Measurements from ENCODE around the gene IQSEC2.

Gene IQSEC2

DNA sequence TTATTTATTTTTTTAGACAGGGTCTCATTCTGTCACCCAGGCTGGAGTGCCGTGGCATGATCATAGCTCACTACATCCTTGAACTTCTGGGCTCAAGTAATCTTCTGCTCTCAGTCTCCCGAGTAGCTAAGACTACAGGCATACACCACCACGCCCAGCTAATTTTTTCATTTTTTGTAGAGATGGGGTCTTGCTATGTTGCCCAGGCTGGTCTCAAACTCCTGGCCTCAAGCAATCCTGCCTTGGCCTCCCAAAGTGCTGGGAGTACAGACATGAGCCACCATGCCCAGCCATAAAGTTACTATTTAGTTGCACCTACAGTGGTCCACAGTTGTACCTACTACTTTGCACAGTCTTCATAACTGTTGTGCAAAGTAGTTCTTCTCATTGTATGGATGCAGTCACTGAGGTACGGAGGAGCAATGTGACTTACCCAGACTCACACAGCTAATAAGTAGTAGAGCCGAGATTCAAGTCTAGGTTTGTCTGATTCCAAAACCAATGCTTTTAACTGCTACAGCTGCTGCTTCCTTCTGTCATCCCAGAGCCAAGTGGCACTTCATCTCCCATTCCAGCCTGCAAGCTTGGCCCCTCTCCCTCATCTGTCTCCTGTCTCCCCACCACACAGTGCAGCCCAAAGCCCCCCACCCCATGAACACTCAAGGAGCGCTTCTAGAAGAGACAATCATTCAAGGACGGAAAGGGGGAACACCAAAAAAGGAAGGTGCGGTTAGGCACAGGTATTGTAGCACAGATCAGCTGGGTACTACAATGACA is 24.0 kb upstream of the IQSEC2 start:
- DNase-seq (ENCODE audit: low read depth), result no peak

DNA sequence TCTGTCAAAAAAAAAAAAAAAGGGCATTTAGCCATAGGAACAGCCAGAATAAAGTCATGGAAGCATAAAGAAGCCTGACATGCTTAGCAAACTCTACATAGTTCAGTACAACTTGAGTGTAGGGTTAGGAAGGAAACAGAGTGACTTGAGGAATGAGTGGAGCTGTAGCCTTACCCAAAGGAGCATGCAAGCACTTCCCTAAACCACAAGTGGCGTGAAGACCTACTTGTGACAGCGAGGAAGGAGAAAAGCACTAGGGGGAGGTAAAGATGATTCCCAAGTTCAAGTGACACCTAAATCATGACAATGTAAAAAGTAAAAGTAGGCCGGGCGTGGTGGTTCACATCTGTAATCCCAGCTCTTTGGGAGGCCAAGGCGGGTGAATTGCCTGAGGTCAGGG is 21.8 kb upstream of the IQSEC2 start:
- no peak for DNase-seq (ENCODE audit: low read depth)

DNA sequence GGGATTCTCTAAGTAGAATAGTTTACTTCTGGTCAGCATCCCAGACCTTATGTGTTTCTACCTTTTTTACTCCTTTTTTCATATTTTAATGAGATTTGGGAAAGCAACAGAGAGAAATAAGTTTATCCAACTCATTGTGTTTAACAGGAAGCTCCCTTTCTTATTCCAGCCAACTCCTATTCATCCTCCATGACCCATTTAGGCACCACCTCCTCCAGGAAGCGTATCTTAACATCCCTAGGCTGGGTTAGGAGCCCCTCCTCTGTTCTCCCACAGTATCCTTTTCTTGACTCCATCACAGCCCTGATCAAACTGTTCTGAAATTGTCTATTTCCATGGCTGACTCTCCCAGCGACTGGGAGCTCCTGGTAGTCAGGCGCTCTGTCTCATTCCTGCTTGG is 18.8 kb upstream of the IQSEC2 start:
- no peak for DNase-seq (ENCODE audit: low read depth)

DNA sequence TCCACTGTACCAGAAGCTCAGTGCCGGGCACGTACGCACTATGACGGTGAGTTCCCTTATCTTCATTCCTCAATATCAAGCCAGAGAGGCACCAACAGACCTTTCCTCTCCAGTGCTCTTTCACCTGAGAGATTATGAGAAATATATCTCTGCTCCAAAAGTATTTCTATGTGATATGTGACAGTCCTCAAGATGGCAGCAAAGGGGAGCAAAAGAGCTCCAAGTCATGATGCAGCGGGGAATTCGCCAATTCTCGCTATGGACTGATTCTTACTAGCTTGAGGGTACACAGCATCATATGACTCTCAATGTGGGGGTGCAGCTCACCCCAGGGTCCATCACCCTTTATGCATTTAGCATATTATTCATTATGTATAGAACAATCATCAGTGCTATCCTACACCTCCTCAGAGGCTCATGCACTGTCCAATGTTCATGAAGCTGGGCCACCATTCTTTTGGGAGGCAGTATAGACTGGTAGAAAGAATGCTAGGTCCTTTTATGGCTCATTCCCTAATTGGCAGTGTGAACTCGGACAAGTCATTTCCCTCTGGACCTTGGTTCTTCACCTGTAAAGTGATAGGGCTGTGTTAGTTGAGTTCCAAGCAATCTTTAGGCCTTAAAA is 12.8 kb upstream of the IQSEC2 start:
- no peak for DNase-seq (ENCODE audit: low read depth)

DNA sequence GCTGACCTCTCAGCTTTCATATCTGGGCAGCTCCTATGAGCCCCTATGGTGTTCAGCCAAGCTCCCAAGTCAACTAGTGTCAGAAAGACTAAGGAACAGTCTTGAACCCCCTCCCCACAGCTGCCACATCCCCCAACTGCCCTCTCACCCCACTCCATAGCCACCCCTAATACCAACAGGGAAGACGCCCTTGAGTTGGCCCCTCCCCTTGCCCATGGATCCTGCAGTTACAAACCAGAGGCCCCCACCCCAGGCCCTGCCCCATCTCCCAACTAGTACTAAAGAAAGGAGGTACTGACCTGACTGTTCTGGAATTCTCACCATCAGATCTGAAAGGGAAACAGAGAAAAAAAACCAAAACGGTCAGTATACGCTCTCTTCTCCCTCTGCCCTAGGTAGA is 10.2 kb upstream of the IQSEC2 start:
- no peak for DNase-seq (ENCODE audit: low read depth)

DNA sequence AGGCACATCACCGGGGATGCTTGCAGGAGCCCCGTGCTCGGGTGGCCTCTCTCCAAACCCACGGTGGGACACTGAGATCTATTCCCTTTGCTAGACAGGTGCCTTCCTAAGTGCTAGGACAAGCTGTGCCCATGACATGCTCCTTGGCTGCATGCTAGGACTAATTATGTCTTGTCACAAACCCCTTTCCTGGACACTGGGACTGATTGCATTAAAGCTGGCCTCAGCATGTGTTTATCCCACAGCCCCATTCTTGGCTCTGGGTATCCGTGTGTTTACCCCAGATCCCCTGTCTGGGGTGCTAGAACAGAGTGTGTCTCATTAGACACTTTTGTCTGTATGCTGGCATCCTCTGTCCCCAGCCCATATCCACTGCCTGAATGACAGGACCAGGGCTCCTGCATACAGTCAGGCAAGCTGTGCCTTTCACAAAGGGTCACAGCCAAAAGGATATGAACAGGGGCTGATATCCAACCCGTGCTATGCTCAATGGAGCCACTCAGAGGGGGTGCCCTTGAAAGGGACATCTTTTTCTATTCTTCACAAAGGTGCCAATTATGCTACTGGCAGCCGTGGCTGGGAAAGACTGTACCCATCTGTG is 9.2 kb upstream of the IQSEC2 start:
- no peak for DNase-seq (ENCODE audit: low read depth)

DNA sequence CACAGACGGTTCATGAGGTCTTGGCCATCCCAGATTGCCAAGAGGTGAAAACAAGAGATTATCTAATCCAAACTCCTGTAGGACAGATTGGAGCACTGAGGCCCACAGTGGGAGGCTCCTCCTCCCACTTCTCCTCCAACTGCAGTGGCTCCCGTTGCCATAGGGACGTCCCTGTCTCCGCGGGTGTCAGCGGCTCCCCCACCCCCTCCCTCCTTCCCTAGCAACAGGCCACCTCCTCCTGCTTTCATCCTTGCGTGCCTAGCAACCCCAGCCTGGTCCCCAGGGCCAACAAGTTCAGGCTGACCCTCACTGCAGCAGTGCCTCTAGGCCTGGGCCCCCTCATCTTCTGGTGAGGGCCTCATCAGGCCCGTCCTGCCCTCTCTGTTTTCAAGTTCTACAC is 6.8 kb upstream of the IQSEC2 start:
- no peak for DNase-seq (ENCODE audit: low read depth)

DNA sequence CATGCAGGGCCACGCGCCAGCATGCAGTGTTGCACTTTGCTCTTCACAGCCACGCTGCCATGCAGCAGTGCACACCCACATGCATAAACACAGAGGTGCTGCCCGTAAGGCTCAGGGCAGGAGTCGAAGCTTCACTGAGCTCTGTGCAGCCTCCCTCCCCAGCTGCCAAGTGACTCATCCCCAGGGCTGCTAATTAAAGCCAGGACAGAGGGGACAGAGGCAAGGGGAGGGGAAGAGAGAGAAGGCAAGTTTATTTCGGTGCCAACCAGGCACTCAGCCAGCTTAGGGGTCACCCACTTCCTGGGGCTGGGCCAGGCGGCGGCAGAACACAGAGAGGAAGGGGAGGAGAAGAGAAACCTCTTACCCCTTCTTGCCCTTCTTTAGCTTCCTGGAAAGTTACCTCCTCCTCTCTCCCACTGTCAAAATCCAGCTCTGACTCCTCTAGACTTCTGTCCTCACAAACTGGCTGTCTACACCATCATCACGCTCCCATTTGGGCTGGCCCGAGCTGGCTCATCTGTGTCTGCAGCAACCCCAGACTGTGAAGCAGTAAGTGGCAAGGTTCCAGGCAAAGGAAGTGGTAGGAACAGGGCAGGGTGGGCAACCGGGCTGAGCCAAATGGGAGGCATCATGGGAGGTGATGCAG is 6.2 kb upstream of the IQSEC2 start:
- peak; percentile 11 for DNase-seq (ENCODE audit: low read depth)

DNA sequence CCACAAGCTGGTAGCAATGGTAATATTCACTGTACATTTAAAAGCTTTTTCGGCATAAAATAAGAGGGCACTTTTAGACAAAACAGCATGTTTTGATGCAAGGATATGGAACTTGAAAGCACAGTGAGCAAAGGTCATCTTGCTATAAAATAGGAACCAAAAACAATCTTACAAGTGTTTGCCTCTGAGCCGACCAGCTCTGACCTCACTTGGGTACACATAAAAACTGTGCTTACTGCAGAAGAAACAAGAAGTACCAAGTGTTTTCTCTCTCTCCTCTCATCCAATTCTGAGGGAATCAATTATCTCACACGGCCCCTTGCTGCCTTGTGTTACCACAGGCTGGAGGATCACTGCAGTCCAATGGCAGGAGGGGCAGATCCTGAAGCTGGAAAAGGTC is 4.8 kb upstream of the IQSEC2 start:
- DNase-seq (ENCODE audit: low read depth), result no peak

DNA sequence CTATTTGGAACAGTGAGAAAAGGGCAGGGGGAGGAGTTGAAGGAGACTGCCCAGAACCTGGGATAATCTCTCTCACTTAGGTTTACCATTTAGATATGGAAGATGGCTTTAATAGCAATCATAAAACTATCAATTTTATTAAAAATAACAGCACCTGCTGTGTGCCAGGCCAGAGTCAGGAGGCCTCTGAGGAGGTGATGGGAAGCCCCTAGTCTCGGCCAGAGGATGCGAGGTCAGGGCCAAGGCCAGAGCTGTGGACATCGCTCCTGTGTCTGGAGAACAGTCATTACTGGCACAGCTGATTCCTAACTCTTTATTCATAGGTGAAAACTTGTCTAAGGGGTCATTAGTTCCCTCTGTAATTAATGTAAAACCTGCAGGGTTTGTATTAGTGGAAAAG is 4.2 kb upstream of the IQSEC2 start:
- DNase-seq (ENCODE audit: low read depth), result no peak

DNA sequence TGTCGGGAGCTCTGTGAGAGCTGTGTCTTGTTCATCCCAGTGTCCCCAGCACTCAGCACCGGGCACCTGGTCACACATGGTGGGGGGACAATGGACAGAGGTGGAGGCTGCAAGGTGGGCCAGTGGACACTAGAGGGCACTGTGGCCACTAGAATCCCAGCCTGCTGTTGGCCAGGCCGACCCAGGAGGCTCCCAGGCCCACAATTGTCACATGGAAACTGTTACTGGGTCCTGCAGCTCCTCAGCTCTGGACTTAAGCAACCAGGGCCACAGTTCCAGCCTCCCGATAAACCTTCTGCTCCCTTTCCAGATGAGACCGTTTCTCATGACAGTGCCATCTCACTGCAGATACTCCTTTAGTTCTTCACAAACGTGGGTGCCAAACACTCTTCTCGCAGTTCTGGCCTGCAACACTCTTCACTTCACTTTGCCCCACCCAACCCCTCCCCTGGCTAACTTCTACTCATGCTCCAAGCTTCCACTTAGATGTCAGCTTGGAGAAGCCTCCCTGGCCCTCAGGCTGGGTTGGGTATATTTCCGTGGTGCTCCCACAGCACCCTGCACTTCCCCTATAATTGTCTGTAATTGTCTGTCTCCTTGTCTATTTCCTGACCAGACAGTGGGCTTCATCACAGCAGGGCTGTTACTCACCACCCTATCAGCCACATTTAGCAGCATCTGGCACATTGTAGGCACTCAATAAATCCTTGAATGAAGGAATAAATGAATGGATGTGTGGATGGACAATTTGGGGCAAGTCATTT is 3.5 kb upstream of the IQSEC2 start:
- DNase-seq (ENCODE audit: low read depth), result peak; percentile 46

DNA sequence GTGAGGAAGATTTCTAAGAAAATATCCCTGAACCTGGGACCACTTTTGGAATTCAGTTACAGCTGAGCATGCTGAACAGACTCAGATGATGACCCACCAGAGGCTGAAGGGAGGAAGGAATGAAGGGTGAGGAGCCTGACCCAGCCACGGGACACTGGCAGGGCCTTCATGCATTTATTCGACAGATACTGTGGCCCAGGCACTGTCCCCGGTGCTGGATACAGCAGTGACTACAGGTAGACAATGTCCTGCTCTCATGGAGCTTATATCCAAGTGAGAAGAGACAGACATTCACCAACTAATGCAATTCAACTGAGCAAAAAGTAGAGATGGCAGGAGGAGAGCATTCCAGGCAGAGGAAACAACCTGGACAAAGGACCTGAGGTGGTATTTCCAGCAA is 2.2 kb upstream of the IQSEC2 start:
- no peak for DNase-seq (ENCODE audit: low read depth)

DNA sequence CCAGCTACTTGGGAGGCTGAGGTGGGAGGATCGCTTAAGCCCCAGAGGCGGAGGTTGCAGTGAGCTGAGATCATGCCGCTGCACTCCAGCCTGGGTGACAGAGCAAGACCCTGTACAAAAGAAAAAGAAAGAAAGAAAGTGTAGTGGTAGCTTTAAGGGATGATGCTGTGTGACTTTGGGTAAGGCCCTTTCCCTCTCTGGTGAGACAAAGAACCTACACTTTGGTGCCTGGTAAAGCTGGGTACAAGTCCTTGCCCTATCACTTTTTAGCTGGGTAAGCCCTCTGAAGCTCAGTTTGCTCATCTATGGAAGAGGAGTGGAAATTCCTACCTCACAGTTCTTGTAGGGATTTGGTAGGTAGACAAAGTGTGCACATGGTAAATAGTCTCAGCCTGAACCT is 1.7 kb upstream of the IQSEC2 start:
- DNase-seq (ENCODE audit: low read depth), result no peak

DNA sequence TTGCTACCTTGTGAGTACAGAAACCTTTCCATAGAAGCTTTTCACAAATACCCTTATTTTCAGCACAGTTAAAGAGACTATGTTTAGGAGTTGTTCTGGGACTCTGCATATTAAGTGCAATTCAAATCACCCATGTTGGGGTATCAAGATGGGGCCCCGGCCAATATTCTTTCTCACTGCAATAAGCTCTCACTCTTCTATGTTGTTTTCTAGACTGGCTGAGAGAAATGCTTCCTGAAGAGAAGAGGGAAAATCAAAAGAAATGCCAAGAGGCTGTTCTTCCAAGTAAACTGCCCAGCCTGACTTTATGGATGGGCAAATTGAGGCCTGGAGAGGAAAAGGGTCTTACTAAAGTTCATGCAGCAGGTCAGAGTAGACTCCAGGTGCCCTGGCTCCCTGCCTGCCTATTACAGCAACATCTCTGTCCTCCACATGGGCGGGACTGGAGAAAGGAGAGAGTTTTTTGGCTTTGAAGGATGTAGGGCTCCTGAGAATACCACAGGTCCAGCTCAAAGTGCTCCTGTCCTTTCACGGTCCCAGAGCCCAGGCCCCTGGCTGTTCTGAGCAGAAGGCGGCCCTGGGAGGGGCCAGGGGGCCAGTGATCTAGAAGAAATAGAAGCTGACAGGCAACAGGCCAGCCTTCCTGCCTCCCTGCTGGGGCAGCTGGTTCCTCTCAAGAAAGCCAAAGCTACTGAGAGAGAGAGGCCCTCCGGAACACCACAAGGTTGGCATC is 745 bp upstream of the IQSEC2 start:
- DNase-seq (ENCODE audit: low read depth), result no peak

DNA sequence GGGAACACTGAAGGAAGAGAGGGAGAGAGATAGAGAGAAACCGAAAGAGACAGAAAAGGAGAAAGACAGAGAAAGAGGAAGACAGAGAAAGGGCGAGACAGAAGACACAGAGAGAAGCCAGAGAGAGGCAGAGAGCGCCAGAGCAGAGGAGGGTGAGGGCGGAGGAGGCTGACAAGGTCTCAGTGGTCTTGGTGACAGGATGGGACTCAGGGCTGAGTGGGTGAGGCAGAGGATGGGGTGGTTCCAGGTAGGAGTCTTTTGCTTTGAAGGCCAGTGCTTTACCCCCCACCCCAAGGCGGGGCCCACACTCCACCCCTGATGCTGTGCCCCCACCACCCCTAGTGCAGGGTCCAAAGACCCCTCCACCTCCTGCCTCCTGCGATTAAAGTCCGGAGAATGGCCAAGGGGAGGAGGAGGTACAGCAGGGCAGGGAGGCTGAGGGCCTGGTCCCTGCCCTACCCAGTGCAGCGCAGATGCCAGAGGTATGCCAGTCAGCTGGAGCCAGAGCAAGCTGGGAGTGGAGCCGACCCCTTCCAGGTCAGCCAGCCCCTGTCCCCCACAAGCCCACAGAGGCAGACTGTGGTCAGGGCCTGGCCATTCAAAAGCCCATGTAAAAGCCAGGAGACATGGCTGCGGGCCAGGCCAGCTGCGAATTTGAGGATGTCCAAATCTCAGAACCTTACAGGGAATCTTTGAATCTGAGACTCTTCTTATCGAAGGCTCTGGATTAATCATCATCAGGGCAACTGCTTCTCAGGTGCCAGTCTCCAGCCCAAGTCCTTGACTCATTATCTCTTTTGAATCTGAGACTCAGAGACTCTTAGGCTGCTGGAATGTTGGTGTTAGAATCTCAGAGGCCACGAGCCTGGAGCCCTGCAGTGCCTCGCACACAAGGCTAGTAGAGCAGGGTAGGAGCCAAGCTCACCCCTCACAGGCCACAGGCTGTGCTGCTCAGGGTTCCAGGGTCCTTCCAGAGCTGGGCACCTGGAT is 758 bp downstream of the IQSEC2 start:
- DNase-seq (ENCODE audit: low read depth), result no peak

DNA sequence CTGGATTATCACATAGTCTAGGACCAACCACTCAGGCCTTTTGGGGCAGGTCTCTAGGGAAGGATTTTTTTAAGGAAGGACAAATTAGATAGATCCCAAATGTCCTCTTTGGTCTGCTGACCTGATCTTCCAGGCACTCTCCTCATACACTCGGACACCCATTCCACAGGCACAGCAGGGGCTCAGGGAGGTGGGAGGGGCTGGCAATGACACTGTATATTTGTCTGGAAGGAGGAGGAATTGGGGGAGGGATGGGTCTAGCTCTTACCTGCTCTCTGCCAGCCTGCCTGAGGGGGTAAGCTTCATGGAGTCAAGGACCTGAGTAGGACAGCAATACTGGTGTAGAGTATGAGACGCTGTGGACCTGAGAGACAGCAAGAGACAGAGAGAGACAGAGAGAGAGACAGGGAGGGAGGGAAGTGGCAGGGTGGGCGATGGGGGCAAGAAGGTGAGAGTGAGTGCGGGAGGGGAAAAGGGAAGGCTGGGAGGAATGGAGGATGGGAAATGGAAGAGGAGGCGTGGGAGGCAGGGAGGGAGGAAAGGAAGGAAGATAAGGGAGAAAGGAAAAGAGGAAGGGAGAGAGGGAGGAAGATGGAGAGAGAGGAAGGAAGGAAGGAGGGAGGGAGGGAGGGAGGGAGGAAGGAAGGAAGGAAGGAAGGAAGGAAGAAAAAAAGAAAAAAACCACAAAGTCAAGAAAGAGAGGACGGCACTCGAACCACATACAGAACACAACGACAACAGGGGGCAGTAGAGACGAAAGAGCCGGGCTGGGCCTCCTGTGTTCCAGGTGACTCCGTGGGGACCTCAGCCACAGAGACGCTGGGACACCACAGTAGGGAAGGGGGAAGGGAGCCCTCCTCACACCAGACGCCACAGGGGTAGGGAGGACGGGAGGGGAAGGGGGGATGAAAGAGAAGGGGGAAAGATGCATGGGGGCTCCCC is 1.8 kb downstream of the IQSEC2 start:
- no peak for DNase-seq (ENCODE audit: low read depth)

DNA sequence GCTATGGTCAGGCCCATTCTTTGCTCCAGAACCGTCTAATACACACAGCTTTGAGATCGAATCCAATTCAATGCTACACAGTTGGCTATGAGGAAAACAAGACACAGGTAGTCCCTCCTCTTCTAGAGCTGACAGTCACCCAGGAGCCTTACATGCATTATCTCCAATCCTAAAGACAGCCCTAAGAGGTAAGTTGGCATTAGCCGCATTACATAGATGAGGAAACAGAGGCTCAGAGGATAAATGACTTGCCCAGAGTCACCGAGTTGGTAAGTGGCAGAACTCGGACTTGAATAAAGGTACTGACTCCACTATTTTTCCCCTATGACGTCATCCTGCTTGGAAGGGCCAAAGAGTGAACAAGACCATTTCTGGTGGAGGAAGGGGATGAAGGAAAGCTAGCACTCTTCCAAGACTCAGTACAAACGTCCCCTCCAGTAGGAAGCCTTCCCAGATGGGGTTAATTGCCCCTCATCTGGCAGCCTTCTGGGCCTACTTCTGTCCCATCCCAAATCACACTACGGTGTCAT is 8.5 kb downstream of the IQSEC2 start:
- DNase-seq (ENCODE audit: low read depth), result no peak

DNA sequence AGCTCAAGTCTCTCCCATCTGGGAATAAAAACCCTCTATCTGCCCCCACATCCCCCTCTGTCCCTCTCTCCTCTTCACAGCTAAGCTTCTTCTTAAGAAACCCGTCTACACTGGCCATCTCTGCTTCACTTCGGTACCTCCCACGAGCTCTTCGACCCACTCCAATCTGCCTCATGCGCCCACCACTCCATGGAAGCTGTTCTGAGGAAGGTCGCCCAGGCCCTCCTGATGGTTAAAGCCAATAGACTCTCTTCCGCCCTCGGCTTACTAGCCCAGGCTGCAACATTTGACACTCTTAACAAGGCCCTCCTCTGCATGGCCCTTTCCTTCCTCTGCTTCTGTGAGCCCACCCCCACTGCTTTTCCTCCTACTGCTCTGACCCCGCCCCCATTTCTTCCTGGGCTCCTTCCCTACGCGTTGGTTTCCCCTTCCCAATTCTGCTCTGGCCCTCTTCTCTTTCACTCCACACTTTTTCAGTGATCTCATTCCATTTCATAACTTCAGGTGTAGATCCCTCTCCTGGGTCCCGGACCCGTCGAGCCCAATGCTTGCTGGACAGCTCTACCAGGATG is 11.8 kb downstream of the IQSEC2 start:
- DNase-seq (ENCODE audit: low read depth), result no peak

DNA sequence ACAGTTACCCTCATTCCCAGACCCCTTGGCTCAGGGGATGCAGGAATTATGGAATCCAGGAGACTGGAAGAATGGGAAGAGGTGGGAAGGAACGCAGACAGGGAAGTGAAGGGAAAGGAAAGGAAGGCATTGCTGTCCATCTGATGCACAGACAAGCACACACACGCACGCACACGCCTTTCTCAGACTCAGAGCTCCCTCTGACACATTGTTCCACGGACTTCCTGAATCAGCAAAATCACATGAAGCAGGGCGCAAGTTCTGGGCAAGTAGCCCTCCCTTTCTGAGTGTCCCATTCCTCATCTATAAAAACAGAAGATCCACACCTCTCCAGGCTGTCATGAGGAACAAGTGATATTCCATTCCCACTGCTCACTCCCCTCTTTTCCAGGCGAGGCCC is 13.2 kb downstream of the IQSEC2 start:
- DNase-seq (ENCODE audit: low read depth), result no peak

Data from stimulated activated CD8-positive, alpha-beta memory T cell treated with anti-CD3 and anti-CD28 coated beads, Interleukin-4, amount 100 ng/mL, for 24 hours (primary cell).